Neural progenitor cell (in vitro differentiated cells): ENCODE measurements around the gene CNTNAP2. TPM values are rescaled to one million over a fixed set of nuclear protein-coding genes. Genes with fewer than 3 reads are reported as not detected.
"Not testable (repeated sequence)": the region's sequence is repeated elsewhere in the genome, so short reads cannot be mapped to it uniquely, and the experiment has no call there.

Source experiments
- DNase-seq: peaks from one replicate; pipeline ENCODE4 v3.0.0-alpha.2; 2016; ENCODE audit warnings: low spot score
- H2AFZ ChIP-seq: fragments of 200-600 bp; sonication (generic); replicated peaks from 2 replicates; pipeline ENCODE4 v1.6.1; 2016; ENCODE audit warnings: antibody characterized with exemption
- H3F3A ChIP-seq: fragments of 200-600 bp; sonication (generic); 2 replicates; pipeline ENCODE4 v1.6.1; 2016; ENCODE audit warnings: antibody characterized with exemption, low read depth
- H3K27ac ChIP-seq: fragments of 200-600 bp; sonication (generic); 2 replicates; pipeline ENCODE4 v1.5.1; 2016; ENCODE audit warnings: mild to moderate bottlenecking
- H3K27me3 ChIP-seq: fragments of 200-600 bp; sonication (generic); 2 replicates; pipeline ENCODE4 v1.6.1; 2016; ENCODE audit warnings: mild to moderate bottlenecking, moderate library complexity
- H3K36me3 ChIP-seq: fragments of 200-600 bp; sonication (generic); 2 replicates; pipeline ENCODE4 v1.5.1; 2016
- H3K4me1 ChIP-seq: fragments of 200-600 bp; sonication (generic); 2 replicates; pipeline ENCODE4 v1.6.1; 2016; ENCODE audit warnings: mixed run types
- H3K4me2 ChIP-seq: fragments of 200-600 bp; sonication (generic); 2 replicates; pipeline ENCODE4 v1.6.1; 2016
- H3K4me3 ChIP-seq: fragments of 200-600 bp; sonication (generic); 2 replicates; pipeline ENCODE4 v1.5.1; 2016
- H3K79me2 ChIP-seq: fragments of 200-600 bp; sonication (generic); 2 replicates; pipeline ENCODE4 v1.6.1; 2016; ENCODE audit warnings: low read depth
- H3K9ac ChIP-seq: fragments of 200-600 bp; sonication (generic); 2 replicates; pipeline ENCODE4 v1.6.1; 2016
- H3K9me3 ChIP-seq: fragments of 200-600 bp; sonication (generic); 2 replicates; pipeline ENCODE4 v1.5.1; 2016; ENCODE audit warnings: low read depth
- H4K20me1 ChIP-seq: fragments of 200-600 bp; sonication (generic); 2 replicates; pipeline ENCODE4 v1.6.1; 2016; ENCODE audit warnings: low read depth
- H3K27ac Mint-ChIP-seq: 3 replicates; pipeline ENCODE4 v1.8.0; 2021; ENCODE audit warnings: mixed read lengths
- H3K27me3 Mint-ChIP-seq: 2 replicates; pipeline ENCODE4 v1.8.0; 2022; ENCODE audit warnings: low read depth, mild to moderate bottlenecking, inconsistent platforms, moderate library complexity, mixed read lengths; ENCODE audit not compliant: insufficient read depth
- H3K36me3 Mint-ChIP-seq: 3 replicates; pipeline ENCODE4 v1.8.0; 2021; ENCODE audit warnings: mixed read lengths
- H3K4me1 Mint-ChIP-seq: 3 replicates; pipeline ENCODE4 v1.8.0; 2021; ENCODE audit warnings: mixed read lengths
- H3K4me3 Mint-ChIP-seq: 3 replicates; pipeline ENCODE4 v1.8.0; 2021; ENCODE audit warnings: mild to moderate bottlenecking, moderate library complexity, mixed read lengths
- H3K9me3 Mint-ChIP-seq: 3 replicates; pipeline ENCODE4 v1.8.0; 2020; ENCODE audit warnings: mixed read lengths
- CTCF ChIP-seq: fragments of 200-600 bp; sonication (generic); IDR thresholded peaks from 2 replicates; pipeline ENCODE4 v1.5.1; 2017; ENCODE audit warnings: antibody characterized with exemption, mild to moderate bottlenecking
- EZH2 ChIP-seq: fragments of 200-600 bp; sonication (generic); IDR thresholded peaks from 2 replicates; pipeline ENCODE4 v1.6.1; 2017; ENCODE audit warnings: antibody characterized with exemption, mild to moderate bottlenecking, moderate library complexity
- EZH2phosphoT487 ChIP-seq: fragments of 200-600 bp; sonication (generic); IDR thresholded peaks from 2 replicates; pipeline ENCODE4 v1.6.1; 2017; ENCODE audit warnings: antibody characterized with exemption
- total RNA-seq: library from RNA; depleted of rRNA; stranded (reverse); fragments of >200 nt; gene quantifications from 2 replicates; pipeline ENCODE4 v1.2.3, GENCODE V29; 2015; ENCODE audit warnings: low replicate concordance

CNTNAP2 gene
- total RNA-seq, 1 donor from 2014 or later = 126 TPM

DNA sequence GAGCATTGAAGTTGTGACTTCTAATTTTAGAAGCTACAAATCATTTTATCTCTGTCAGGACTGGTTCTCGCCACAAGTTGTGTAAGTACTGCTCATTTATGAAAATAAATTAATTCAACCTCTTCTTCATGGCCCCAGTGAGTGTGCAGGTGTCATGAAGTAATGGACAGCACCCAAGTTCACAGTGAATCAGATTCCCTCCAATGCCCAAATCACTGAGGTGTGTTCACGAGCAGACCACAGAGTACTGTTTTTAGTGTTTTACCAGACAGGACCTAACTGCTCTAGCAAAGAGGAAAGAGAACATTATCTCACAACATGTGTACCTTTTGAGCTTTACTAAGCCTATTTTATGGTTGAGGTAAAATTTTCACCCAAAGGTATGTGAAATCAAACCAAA is 980.0 kb downstream of the CNTNAP2 start:
- H3K36me3 ChIP-seq = no peaks in the 10 kb centered on the region
- H4K20me1 ChIP-seq = no peaks in the 10 kb centered on the region
- H2AFZ ChIP-seq = no peak overlapping the region
- no peaks in the 10 kb centered on the region for H3K4me1 ChIP-seq
- H3K79me2 ChIP-seq = no peaks in the 10 kb centered on the region
- DNase-seq = no peak
- Mint-ChIP-seq H3K36me3 (no peaks in the 10 kb centered on the region), H3K4me1 (no peaks in the 10 kb centered on the region), H3K27me3 (peaks cover 3% of the 10 kb centered on the region), H3K9me3 (peaks cover under 1% of the 10 kb centered on the region), H3K4me3 (no peak overlapping the region), H3K27ac (no peak overlapping the region)
- no peak overlapping the region for H3K4me3 ChIP-seq
- TF ChIP-seq EZH2 = no peak
- TF ChIP-seq EZH2phosphoT487 = no peak
- TF ChIP-seq CTCF = no peak
- H3K4me2 ChIP-seq = no peak overlapping the region
- no peaks in the 10 kb centered on the region for H3F3A ChIP-seq
- no peaks in the 10 kb centered on the region for H3K27me3 ChIP-seq
- H3K27ac ChIP-seq = no peak overlapping the region
- no peak overlapping the region for H3K9ac ChIP-seq
- H3K9me3 ChIP-seq = no peaks in the 10 kb centered on the region

DNA sequence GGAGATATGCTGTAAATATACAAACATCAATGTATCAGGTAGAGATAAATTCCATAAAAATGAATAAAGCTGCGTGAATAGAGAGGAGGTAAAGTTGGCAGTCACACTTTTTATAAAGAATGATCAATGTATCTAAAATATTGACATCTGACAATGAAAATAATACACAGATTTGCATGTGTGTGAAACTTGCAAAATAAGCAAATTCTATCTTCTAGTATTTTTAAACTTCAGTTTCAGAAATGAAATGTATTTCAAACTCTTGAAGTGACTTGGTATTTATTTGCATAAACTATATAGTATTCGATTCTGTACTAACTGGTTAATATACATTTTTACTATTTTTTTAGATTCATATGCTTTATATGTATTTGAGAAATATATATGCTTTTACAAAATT is 986.6 kb downstream of the CNTNAP2 start:
- no peak overlapping the region for H3K27ac ChIP-seq
- no peak for TF ChIP-seq EZH2
- TF ChIP-seq EZH2phosphoT487 = no peak
- TF ChIP-seq CTCF = no peak
- H3K4me1 Mint-ChIP-seq = no peaks in the 10 kb centered on the region

DNA sequence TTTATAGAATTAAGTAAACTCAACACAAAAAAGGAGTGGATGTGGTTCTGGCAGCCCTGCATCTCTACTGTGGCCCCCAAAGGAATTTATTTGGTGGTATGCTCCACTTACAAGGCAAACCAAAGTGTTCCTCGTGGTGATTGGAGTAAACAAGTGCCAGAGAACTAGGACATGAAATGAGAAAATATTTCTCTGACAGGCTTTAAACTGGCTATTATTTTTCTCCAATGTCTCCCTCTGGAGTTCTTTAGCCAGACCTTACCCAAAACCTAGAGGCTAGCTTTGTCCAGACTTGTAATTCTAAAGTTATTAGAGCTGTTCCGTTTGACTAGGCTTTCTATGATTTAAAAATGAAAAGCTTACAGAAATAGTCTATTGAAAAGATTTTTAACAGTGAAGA is 990.1 kb downstream of the CNTNAP2 start:
- H3K27ac Mint-ChIP-seq = no peak overlapping the region
- H3K4me3 ChIP-seq = no peak overlapping the region
- TF ChIP-seq EZH2 = no peak
- TF ChIP-seq CTCF = no peak
- H3K4me2 ChIP-seq = no peak overlapping the region
- no peaks in the 10 kb centered on the region for H3K27me3 ChIP-seq
- H3K4me3 Mint-ChIP-seq = no peak overlapping the region
- no peaks in the 10 kb centered on the region for H3K4me1 Mint-ChIP-seq
- no peak overlapping the region for H3K9ac ChIP-seq
- H3K4me1 ChIP-seq = no peaks in the 10 kb centered on the region
- H3F3A ChIP-seq = no peaks in the 10 kb centered on the region
- DNase-seq = no peak
- H2AFZ ChIP-seq = no peak overlapping the region
- H3K36me3 Mint-ChIP-seq = no peaks in the 10 kb centered on the region
- peaks cover 3% of the 10 kb centered on the region for H3K9me3 Mint-ChIP-seq
- H4K20me1 ChIP-seq = no peaks in the 10 kb centered on the region
- H3K9me3 ChIP-seq = no peaks in the 10 kb centered on the region
- no peaks in the 10 kb centered on the region for H3K79me2 ChIP-seq
- no peaks in the 10 kb centered on the region for H3K36me3 ChIP-seq
- no peak overlapping the region for H3K27ac ChIP-seq
- no peaks in the 10 kb centered on the region for H3K27me3 Mint-ChIP-seq

More for the DNA sequence above, 986.6 kb downstream of the CNTNAP2 start:
- no peak overlapping the region for H3K27ac Mint-ChIP-seq
- H3K4me2 ChIP-seq = no peak overlapping the region
- H2AFZ ChIP-seq = no peak overlapping the region
- H3F3A ChIP-seq = no peaks in the 10 kb centered on the region
- no peak overlapping the region for H3K9ac ChIP-seq
- DNase-seq = no peak
- no peaks in the 10 kb centered on the region for H4K20me1 ChIP-seq
- no peaks in the 10 kb centered on the region for H3K27me3 ChIP-seq
- H3K4me1 ChIP-seq = no peaks in the 10 kb centered on the region
- H3K27me3 Mint-ChIP-seq = no peaks in the 10 kb centered on the region
- H3K9me3 Mint-ChIP-seq = peaks cover 2% of the 10 kb centered on the region
- H3K36me3 Mint-ChIP-seq = no peaks in the 10 kb centered on the region
- H3K9me3 ChIP-seq = no peaks in the 10 kb centered on the region
- H3K4me3 ChIP-seq = no peak overlapping the region
- H3K79me2 ChIP-seq = no peaks in the 10 kb centered on the region
- no peaks in the 10 kb centered on the region for H3K36me3 ChIP-seq
- H3K4me3 Mint-ChIP-seq = no peak overlapping the region

- H3K27me3 ChIP-seq, H3K4me1 ChIP-seq, H2AFZ ChIP-seq, H3K79me2 ChIP-seq, H3K36me3 ChIP-seq, H3K27me3 Mint-ChIP-seq, H3K4me3 Mint-ChIP-seq, DNase-seq, H3K4me3 ChIP-seq, H3F3A ChIP-seq, H3K4me2 ChIP-seq, H3K9ac ChIP-seq, H3K36me3 Mint-ChIP-seq, H3K4me1 Mint-ChIP-seq, H3K9me3 ChIP-seq, H3K27ac ChIP-seq, H4K20me1 ChIP-seq, H3K27ac Mint-ChIP-seq: not testable (repeated sequence)
- peaks cover 22% of the 10 kb centered on the region for H3K9me3 Mint-ChIP-seq
These were observed 997.9 kb downstream of the CNTNAP2 start for GRCh38 chr7:147114525-147114924.
